ENCODE measurements around the gene PIEZO2.

PIEZO2 gene

DNA sequence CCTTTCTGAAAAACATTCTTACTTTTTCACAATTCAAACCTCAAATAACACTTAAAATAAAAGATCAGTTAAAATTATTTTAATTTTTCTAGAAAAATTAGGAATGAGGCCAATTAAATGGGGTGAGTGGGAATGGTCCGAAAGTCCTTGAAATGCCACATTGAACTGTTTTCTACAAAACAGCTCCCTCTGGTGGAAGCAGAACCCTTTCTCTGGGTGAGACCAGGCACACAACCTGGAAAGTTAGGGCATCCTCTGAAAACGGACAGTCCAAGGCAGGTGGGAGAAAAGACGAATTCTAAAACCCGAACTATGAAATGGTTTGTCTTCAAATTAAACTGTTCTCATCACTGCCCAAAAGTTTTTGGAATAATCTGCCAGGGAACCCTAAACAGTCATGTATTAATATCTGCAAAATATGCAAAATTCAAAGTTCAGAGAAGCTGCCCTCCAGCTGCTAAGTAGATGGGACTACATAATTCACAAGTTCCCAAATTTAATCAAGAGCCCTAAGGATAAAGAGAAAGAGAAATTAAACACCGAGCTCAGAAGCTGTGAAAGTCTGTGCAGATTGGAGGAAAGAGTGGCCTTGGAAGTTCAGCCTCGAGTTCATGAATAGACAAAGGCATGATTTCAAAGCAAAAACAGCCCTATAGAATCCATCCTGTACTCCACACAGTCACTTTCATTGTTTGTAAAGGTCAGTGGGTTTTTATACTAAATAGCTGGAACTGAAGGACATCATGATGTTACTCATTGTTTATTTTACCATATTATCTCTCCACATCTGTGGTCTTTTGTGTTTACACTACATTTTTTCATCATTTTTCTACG lies 108.3 kb downstream of the PIEZO2 start:
- Mint-ChIP-seq H3K27ac (no peak overlapping the region), H3K4me3 (no peak overlapping the region)
- peak in 1 of 2 donors; percentile 10 for DNase-seq

DNA sequence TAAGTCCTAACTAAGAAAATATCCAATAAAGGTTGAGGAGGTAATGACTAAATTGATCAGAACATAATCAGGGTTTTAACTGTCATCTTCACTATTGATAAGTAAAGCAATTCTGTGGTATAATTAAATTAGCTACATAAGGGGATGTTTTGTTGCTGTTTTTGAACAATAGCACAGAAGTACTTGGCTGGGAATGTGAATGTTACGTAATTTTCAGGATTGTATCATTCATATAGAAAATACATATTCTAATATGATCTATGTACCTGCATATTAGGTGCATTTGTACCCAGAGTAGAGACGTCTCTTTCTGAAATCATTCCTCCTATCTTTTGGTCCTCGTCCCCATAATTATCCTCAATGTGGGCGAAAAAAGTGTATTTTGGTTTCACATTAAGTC lies 109.0 kb downstream of the PIEZO2 start:
- H3K9me3 Mint-ChIP-seq = no peaks in the 10 kb centered on the region
- DNase-seq (no peak), ATAC-seq (no peak)
- peaks cover 7% of the 10 kb centered on the region for H3K27me3 Mint-ChIP-seq
- H3K4me1 Mint-ChIP-seq = no peaks in the 10 kb centered on the region
- no peak overlapping the region for H3K27ac Mint-ChIP-seq
- H3K4me3 Mint-ChIP-seq = no peak overlapping the region

More for the DNA sequence above, 108.3 kb downstream of the PIEZO2 start:
- Mint-ChIP-seq H3K4me1 (no peaks in the 10 kb centered on the region), H3K27me3 (peaks cover 7% of the 10 kb centered on the region), H3K9me3 (no peaks in the 10 kb centered on the region)
- no peak for ATAC-seq

DNA sequence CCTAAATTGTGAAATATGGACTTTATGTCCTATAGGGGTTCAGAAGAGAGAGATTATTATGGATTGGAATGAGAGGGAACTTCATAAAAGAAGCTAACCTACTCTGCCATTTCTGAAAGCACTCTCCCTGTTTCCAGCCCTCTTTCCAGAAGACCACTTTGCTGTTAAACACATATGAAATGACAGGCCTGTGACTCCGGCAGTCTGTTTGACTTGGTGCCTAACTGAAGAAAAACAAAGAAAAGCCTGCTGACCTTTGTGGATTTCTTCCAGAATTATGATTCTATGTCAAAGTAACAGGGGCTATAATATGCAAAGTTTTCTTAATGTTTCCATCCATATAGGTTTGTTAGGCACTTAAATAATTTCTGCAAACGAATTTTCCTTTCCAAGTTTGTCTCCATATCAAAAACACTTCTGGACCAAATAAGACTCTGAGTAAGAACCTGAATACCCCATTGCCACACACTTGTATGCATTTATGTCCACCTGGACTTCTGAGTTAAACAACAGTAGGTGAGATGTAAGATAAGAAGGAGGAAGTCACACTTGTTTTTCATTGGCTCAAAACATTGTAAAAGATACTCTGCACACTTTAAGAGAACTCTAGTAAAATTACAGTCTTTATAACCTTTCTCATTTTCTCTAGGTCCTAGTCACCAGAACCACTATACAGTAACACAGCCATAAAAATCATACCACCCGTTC lies 111.7 kb downstream of the PIEZO2 start:
- Mint-ChIP-seq H3K27me3 (peaks cover 7% of the 10 kb centered on the region), H3K27ac (no peak overlapping the region), H3K9me3 (no peaks in the 10 kb centered on the region), H3K4me3 (no peak overlapping the region), H3K4me1 (no peaks in the 10 kb centered on the region)
- DNase-seq (no peak), ATAC-seq (no peak)

DNA sequence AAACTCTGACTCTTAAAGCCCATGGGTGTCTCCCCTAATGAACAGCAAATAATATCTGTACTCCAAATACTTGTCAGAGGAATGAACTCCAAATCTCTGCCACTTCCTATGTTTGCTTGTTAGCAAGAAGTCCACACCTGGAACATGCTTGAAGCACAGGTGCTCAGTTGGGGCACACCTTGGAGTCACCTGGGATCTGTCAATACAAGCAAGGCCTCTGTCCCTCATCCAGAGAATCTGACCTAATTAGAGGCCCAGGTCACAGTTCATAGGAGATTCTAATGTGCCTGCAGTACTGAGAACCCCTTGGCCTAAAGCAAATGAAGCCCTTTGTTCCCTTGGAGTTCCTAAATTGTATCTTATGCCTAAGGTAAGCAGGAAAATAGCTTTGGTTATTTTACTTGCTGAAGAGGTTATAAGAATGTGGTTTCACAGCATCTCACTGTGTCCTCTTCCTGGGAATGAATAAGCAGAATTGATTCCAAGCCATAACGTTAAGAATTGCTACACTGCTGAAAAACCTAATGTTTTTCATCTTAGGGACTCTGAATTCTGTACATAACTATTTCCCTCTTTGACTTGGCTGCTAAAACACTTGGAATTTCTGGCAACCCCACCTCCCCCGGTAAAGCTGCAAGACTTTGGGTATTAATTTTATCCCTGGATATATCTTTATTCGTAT lies 113.4 kb downstream of the PIEZO2 start:
- ATAC-seq (no peak), DNase-seq (no peak)
- Mint-ChIP-seq H3K27me3 (no peaks in the 10 kb centered on the region), H3K27ac (no peak overlapping the region), H3K4me1 (no peaks in the 10 kb centered on the region), H3K4me3 (no peak overlapping the region), H3K9me3 (no peaks in the 10 kb centered on the region)

DNA sequence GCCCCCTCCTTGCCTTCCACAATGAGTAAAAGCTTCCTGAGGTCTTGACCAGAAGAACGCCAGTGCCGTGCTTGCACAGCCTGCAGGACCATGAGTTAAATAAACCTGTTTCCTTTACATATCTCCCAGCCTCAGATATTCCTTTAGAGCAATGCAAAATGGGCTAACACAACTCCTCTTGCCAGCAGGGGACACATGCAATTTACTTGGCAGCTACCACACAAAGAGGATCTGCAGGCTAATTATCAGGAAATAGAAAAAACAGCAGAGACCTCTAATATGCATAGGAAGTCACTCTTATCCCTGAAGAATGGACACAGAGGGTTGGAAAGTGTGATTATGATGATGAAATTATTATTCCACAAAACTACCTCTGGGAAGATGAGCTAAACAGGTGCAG lies 114.0 kb downstream of the PIEZO2 start:
- Mint-ChIP-seq H3K9me3 (no peaks in the 10 kb centered on the region), H3K4me3 (no peak overlapping the region), H3K4me1 (no peaks in the 10 kb centered on the region), H3K27ac (no peak overlapping the region), H3K27me3 (no peaks in the 10 kb centered on the region)
- ATAC-seq (no peak), DNase-seq (no peak)

DNA sequence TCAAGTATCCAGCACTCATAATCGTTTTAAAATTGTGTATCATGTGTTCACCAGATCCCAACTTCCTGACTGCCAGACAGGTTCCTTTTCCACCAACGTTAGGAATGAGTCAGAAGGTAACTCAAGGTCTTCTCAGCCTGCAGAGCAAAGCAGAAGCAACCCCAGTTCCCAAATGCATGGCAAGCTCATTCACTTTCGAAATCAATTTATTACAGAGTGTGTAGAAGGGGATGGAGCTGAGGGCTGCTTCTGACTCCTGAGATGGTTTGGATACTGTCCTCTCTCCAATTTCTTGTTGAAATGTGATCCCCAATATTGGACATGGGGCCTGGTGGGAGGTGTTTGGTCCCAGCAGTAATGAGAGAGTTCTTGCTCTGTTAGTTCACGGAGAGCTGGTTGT lies 114.5 kb downstream of the PIEZO2 start:
- H3K4me1 Mint-ChIP-seq = no peaks in the 10 kb centered on the region
- no peaks in the 10 kb centered on the region for H3K27me3 Mint-ChIP-seq
- H3K9me3 Mint-ChIP-seq = peaks cover 0 to 1% of the 10 kb centered on the region in 2 donors
- no peak overlapping the region for H3K4me3 Mint-ChIP-seq
- DNase-seq (no peak), ATAC-seq (no peak)
- no peak overlapping the region for H3K27ac Mint-ChIP-seq

DNA sequence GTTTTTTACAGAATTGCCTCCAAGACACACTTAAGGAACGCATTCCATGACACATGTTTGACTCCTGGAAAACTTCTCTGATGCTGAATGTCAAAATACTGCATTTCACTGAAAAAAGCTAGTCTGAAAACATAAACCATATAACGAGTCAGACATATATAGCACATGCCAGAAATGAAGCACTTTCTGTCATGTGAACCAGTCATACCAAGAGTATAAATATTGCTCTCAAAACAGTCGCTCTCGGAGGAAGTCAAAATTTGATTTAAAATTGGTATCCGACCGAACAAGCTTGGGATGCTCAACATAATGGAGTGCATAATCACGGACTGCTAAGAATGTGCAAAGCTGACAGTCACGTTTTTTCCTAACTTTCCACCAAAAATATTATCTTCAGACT lies 115.9 kb downstream of the PIEZO2 start:
- no peaks in the 10 kb centered on the region for H3K4me1 Mint-ChIP-seq
- H3K27me3 Mint-ChIP-seq = peaks cover 10% of the 10 kb centered on the region
- no peak overlapping the region for H3K27ac Mint-ChIP-seq
- DNase-seq (no peak), ATAC-seq (no peak)
- H3K4me3 Mint-ChIP-seq = no peak overlapping the region
- peaks cover 0 to 7% of the 10 kb centered on the region in 2 donors for H3K9me3 Mint-ChIP-seq

DNA sequence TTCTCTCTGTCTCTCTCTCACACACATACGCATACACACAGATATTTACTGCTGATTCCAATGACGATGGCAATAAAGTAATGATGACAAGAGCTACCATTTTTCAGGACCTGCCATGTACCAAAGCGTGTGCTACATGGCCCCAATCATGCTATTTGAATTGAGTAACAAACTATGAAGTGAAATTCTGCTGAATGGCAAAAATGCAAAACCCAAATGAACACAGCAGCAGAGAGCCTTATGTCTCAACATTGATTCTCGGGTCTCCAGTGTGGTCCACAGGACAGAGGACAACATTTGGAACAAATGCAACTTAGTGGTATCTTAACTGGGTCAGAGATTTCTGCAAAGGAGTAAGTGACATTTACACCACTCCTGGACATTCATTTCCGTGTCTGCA lies 117.4 kb downstream of the PIEZO2 start:
- H3K27me3 Mint-ChIP-seq = peaks cover 10% of the 10 kb centered on the region
- H3K4me1 Mint-ChIP-seq = no peaks in the 10 kb centered on the region

DNA sequence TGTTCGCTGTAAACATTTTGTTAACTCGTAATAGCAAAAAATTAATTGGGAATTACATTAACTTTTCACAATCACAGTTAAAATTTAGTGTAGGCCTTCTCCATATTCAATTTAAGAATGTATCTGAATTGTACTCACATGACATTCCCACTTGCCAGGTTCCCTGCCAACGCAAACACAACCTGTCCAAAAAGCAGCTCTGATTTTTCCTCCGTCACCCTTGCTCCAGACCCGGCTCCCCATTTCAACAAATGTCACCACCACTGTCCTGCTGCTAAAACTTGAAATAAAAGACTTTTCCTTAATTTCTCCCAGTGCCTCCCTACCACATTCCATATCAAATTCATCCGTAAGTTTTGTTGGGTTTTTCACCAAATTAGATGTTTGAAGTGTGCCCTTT lies 120.3 kb downstream of the PIEZO2 start:
- peaks cover 10% of the 10 kb centered on the region for H3K27me3 Mint-ChIP-seq
- ATAC-seq (no peak), DNase-seq (no peak)
- H3K4me1 Mint-ChIP-seq = no peaks in the 10 kb centered on the region
- H3K4me3 Mint-ChIP-seq = no peak overlapping the region
- H3K27ac Mint-ChIP-seq = no peak overlapping the region
- peaks cover 0 to 7% of the 10 kb centered on the region in 2 donors for H3K9me3 Mint-ChIP-seq

More for the DNA sequence above, 117.4 kb downstream of the PIEZO2 start:
- Mint-ChIP-seq H3K9me3 (peaks cover 0 to 7% of the 10 kb centered on the region in 2 donors), H3K27ac (no peak overlapping the region), H3K4me3 (no peak overlapping the region)
- ATAC-seq (no peak), DNase-seq (no peak)

DNA sequence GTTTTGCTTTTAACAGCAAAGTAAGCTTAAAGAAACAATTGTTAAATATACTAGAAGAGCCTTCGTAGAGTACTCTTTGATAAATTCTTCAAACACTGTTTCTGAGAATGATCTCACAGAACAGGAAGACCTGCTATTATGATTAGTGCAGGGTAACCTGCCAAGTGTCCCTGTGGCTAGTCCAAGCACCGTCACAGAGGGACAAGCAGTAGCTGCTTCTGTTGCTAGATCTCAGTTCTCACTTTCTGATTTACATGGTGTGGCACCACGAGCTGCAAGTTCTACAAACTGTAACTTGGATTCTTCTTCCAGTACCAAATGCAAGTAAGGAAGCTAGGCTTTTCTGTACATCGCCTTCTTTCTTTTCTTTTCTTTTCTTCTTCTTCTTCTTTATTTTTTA lies 121.5 kb downstream of the PIEZO2 start:
- no peaks in the 10 kb centered on the region for H3K4me1 Mint-ChIP-seq
- ATAC-seq (no peak), DNase-seq (no peak)
- no peak overlapping the region for H3K27ac Mint-ChIP-seq
- peaks cover 0 to 7% of the 10 kb centered on the region in 2 donors for H3K9me3 Mint-ChIP-seq
- peaks cover 10% of the 10 kb centered on the region for H3K27me3 Mint-ChIP-seq
- H3K4me3 Mint-ChIP-seq = no peak overlapping the region

DNA sequence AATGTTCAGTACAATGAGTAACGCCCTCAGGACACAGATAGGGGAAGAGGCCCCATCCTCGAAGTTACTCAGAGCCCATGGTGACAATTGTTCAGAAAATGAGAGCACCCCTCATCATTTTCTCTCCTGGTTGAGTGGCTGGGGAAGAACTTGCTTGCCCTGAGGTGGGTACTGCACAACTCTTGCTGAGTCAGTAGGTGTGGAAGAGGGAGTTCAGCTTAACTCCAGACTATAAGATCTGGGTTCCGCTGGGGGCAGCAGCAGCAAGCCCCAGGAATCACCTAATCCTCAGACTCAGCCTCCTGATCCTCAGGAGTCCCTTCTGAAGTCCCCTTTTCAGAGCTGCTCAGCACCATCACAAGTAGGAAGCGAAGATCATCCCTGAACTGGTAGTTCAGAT lies 123.7 kb downstream of the PIEZO2 start:
- Mint-ChIP-seq H3K4me1 (no peaks in the 10 kb centered on the region), H3K27me3 (peaks cover 10% of the 10 kb centered on the region), H3K9me3 (peaks cover 0 to 7% of the 10 kb centered on the region in 2 donors), H3K27ac (no peak overlapping the region), H3K4me3 (no peak overlapping the region)
- ATAC-seq (no peak), DNase-seq (no peak)

DNA sequence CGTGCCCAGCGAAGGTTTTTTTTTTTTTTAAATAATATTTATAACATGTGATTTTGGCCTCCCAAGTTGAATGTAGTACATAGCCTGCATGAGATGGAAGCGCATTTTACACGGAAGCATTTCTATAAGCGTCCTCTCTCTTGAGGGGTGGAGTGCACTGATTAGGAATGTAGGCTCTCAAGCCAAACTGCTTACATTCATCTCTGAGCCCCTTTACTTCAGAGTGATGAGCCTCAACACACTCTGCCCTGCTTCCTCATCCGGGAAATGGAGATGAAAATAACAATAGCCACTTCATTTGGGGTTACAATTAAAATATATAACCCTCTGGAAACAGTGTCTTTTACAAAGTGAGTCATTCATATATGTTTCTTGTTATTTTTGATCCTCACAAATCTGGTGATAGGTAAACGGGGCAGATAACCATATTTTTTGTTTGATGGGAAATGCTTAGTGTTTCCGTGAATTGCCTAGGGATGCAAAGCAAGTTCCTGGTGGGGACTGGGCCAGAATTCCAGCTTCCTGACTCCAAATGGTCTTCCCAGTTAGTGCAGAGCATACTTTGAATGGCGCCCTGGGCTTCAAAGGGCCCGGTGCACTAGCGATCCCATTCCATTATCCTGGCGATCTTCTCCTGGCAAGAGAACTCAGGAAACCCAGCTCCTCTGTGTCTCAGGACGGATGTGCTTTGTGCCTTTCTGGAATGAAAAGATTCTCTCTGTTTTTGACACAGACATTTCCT lies 124.3 kb downstream of the PIEZO2 start:
- ATAC-seq (no peak), DNase-seq (no peak)
- H3K4me3 Mint-ChIP-seq = no peak overlapping the region

DNA sequence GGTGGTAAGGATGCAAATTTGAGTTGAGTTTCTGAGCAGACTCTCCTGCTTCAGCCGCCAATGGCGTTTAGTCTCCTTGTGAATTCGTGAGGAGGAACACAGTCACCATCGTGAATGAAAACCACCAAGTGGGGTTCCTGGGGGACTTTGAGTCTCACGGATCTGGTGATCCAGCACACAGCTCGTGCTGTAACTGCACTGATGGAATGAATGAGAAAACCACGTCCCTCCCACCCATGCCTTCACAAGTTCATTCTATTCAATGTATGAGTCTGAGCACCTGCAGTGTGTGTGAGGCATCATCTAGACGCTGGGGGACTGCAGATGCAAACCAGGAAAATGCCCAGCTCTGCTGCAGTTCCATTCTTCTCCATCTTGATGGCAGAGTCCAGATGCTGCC lies 127.9 kb downstream of the PIEZO2 start:
- DNase-seq (no peak), ATAC-seq (no peak)
- H3K9me3 Mint-ChIP-seq = no peaks in the 10 kb centered on the region
- peak overlapping the region in 1 of 2 donors; percentile 54 for H3K27ac Mint-ChIP-seq
- H3K4me3 Mint-ChIP-seq = no peak overlapping the region
- no peaks in the 10 kb centered on the region for H3K27me3 Mint-ChIP-seq
- no peaks in the 10 kb centered on the region for H3K4me1 Mint-ChIP-seq

More for the DNA sequence above, 124.3 kb downstream of the PIEZO2 start:
- H3K27me3 Mint-ChIP-seq = peaks cover 10% of the 10 kb centered on the region
- peaks cover 0 to 7% of the 10 kb centered on the region in 2 donors for H3K9me3 Mint-ChIP-seq
- no peaks in the 10 kb centered on the region for H3K4me1 Mint-ChIP-seq
- H3K27ac Mint-ChIP-seq = no peak overlapping the region

DNA sequence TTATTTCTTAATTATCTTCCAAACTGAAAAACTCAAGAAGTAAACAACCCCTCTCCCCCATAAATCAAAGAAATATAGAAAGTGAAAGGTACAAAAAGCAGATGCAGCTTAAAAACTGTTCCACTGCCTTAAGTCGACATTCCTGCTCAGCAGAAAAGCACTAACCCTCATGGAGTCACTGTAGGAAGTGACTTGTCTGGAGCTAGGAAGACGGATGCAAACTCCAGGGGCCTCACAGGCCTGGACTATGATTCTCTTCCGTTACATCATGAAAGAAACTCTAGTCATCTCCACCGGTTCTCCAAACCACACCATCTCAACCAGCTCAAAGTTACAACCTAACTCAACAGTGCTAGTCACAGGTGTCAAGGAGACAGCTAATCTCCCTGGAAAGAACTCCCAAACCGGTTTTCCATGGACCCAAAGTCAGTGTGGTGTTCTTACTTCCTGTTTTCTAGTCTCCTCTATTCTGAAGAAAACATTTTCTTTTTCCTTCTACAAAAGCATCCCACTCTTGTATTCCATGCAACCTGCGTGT lies 128.4 kb downstream of the PIEZO2 start:
- DNase-seq = no peak
- Mint-ChIP-seq H3K27me3 (no peaks in the 10 kb centered on the region), H3K4me3 (no peak overlapping the region), H3K27ac (no peak overlapping the region), H3K4me1 (no peaks in the 10 kb centered on the region), H3K9me3 (no peaks in the 10 kb centered on the region)
- ATAC-seq = no peak

DNA sequence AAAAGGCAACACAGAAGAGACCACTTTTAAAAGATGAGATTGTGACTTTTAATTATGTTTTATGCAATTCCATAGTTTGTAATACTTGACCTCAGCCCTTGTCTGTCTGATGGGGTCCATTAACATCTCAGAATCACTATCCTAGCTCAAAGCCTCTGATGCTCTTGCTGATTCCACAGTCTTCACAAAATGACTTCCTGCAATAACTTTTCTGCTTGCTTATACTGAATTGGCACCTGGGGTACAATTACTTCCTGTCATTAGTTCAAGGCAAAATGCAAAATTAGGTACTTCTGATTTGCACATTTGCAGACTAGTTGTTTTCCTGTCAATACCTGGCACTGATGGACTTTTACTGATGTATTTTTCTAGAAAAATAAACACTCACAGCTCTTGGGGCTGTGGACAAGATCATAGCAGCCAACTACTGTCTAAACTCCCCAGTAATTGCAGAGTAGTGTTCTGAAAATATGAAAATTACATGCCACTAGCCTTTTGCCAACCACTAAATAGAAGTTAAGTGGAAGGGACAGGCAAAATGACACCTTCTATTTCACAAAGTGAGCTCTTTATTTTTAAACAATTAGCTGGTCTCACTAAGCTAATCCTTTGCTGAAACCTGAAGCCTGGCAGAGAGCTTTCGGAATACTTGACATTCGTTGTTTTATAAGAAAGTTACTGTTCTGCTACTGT lies 129.1 kb downstream of the PIEZO2 start:
- H3K9me3 Mint-ChIP-seq = no peaks in the 10 kb centered on the region
- no peak overlapping the region for H3K27ac Mint-ChIP-seq
- ATAC-seq = no peak
- no peaks in the 10 kb centered on the region for H3K4me1 Mint-ChIP-seq
- no peaks in the 10 kb centered on the region for H3K27me3 Mint-ChIP-seq
- no peak for DNase-seq
- no peak overlapping the region for H3K4me3 Mint-ChIP-seq
